Activated naive CD8-positive, alpha-beta T cell (primary cell): ENCODE measurements around the gene ITM2C.

ENCODE experiments used
- H3K27ac Mint-ChIP-seq: one replicate; pipeline ENCODE4 v1.8.0; 2021; ENCODE audit warnings: mixed read lengths
- H3K27me3 Mint-ChIP-seq: one replicate; pipeline ENCODE4 v1.8.0; 2021; ENCODE audit warnings: mixed read lengths
- H3K36me3 Mint-ChIP-seq: one replicate; pipeline ENCODE4 v1.8.0; 2021; ENCODE audit warnings: mixed read lengths
- H3K4me1 Mint-ChIP-seq: one replicate; pipeline ENCODE4 v1.8.0; 2021; ENCODE audit warnings: low read depth, mixed read lengths
- H3K4me3 Mint-ChIP-seq: one replicate; pipeline ENCODE4 v1.8.0; 2021; ENCODE audit warnings: mild to moderate bottlenecking, mixed read lengths
- H3K9me3 Mint-ChIP-seq: one replicate; pipeline ENCODE4 v1.8.0; 2021; ENCODE audit warnings: low read depth, mixed read lengths

The ITM2C gene

GRCh38 chr2:230925879-230926765, 61.4 kb downstream of the ITM2C start:
- Mint-ChIP-seq H3K36me3 (peaks cover 5% of the 10 kb centered on the region), H3K9me3 (no peaks in the 10 kb centered on the region), H3K4me3 (peak overlapping the region; percentile 87), H3K27me3 (no peaks in the 10 kb centered on the region), H3K27ac (peak overlapping the region; percentile 98), H3K4me1 (peaks cover 60% of the 10 kb centered on the region)

- Mint-ChIP-seq H3K4me3 (no peak overlapping the region), H3K36me3 (peaks cover 5% of the 10 kb centered on the region), H3K9me3 (no peaks in the 10 kb centered on the region), H3K27me3 (no peaks in the 10 kb centered on the region), H3K4me1 (peaks cover 59% of the 10 kb centered on the region), H3K27ac (peak overlapping the region; percentile 76)
Measured at GRCh38 chr2:230927711-230928341, 63.1 kb downstream of the ITM2C start.
